Stomach smooth muscle (tissue), 2 donors: Measurements from ENCODE around the gene PARD3B.

Experiments
- H3K27ac ChIP-seq: one replicate; pipeline ENCODE4 v1.7.0; 2013; ENCODE audit warnings: mild to moderate bottlenecking, low read length, inconsistent platforms
- H3K27me3 ChIP-seq, 2 donors: one replicate each; pipeline ENCODE4 v1.7.0; 2013; ENCODE audit warnings: low read length in 2 of 2; ENCODE audit not compliant: insufficient read depth in 2 of 2, control insufficient read depth in 1 of 2
- H3K36me3 ChIP-seq, 2 donors: one replicate each; pipeline ENCODE4 v1.7.0; 2013; ENCODE audit warnings: low read length in 2 of 2; ENCODE audit not compliant: control insufficient read depth in 2 of 2, insufficient read depth in 2 of 2
- H3K4me1 ChIP-seq: one replicate; pipeline ENCODE4 v1.7.0; 2013; ENCODE audit warnings: low read length; ENCODE audit not compliant: control insufficient read depth, insufficient read depth
- H3K4me3 ChIP-seq, 2 donors: one replicate each; pipeline ENCODE4 v1.7.0; 2013; ENCODE audit warnings: low read length in 2 of 2
- H3K9ac ChIP-seq, 2 donors: one replicate each; pipeline ENCODE4 v1.7.0; 2013; ENCODE audit warnings: low read length in 2 of 2, mild to moderate bottlenecking in 1 of 2
- H3K9me3 ChIP-seq, 2 donors: one replicate each; pipeline ENCODE4 v1.7.0; 2013; ENCODE audit warnings: low read length in 2 of 2; ENCODE audit not compliant: control insufficient read depth in 2 of 2
- donor health status: healthy.
- donor health status: Pancreatic carcinoma.

Gene PARD3B

GRCh38 chr2:205321231-205321630, 776.0 kb downstream of the PARD3B start:
- Histone ChIP-seq H3K4me1 (no peaks in the 10 kb centered on the region), H3K27me3 (no peaks in the 10 kb centered on the region), H3K36me3 (no peaks in the 10 kb centered on the region), H3K9ac (no peak overlapping the region), H3K27ac (no peak overlapping the region), H3K9me3 (no peaks in the 10 kb centered on the region), H3K4me3 (no peak overlapping the region)

GRCh38 chr2:205323929-205324328, 778.7 kb downstream of the PARD3B start:
- Histone ChIP-seq H3K4me3 (no peak overlapping the region), H3K9ac (no peak overlapping the region), H3K9me3 (no peaks in the 10 kb centered on the region), H3K4me1 (no peaks in the 10 kb centered on the region), H3K36me3 (no peaks in the 10 kb centered on the region), H3K27ac (no peak overlapping the region), H3K27me3 (no peaks in the 10 kb centered on the region)

- Histone ChIP-seq H3K9ac (no peak overlapping the region), H3K4me1 (no peaks in the 10 kb centered on the region), H3K36me3 (no peaks in the 10 kb centered on the region), H3K9me3 (no peaks in the 10 kb centered on the region), H3K27me3 (no peaks in the 10 kb centered on the region), H3K4me3 (no peak overlapping the region), H3K27ac (no peak overlapping the region)
Observed at GRCh38 chr2:205324355-205324754, 779.1 kb downstream of the PARD3B start.

GRCh38 chr2:205333351-205333750, 788.1 kb downstream of the PARD3B start:
- Histone ChIP-seq H3K9me3 (no peaks in the 10 kb centered on the region), H3K4me3 (no peak overlapping the region), H3K36me3 (no peaks in the 10 kb centered on the region), H3K9ac (no peak overlapping the region), H3K27me3 (no peaks in the 10 kb centered on the region), H3K27ac (no peak overlapping the region), H3K4me1 (no peaks in the 10 kb centered on the region)

GRCh38 chr2:205337274-205337673, 792.0 kb downstream of the PARD3B start:
- Histone ChIP-seq H3K4me1 (no peaks in the 10 kb centered on the region), H3K36me3 (no peaks in the 10 kb centered on the region), H3K27me3 (no peaks in the 10 kb centered on the region)

GRCh38 chr2:205338156-205338555, 792.9 kb downstream of the PARD3B start:
- Histone ChIP-seq H3K27me3 (no peaks in the 10 kb centered on the region), H3K4me1 (no peaks in the 10 kb centered on the region), H3K4me3 (no peak overlapping the region), H3K36me3 (no peaks in the 10 kb centered on the region), H3K9ac (no peak overlapping the region), H3K9me3 (no peaks in the 10 kb centered on the region), H3K27ac (no peak overlapping the region)

More at GRCh38 chr2:205337274-205337673, 792.0 kb downstream of the PARD3B start:
- Histone ChIP-seq H3K9me3 (no peaks in the 10 kb centered on the region), H3K9ac (no peak overlapping the region), H3K27ac (no peak overlapping the region), H3K4me3 (no peak overlapping the region)

- Histone ChIP-seq H3K4me1 (no peaks in the 10 kb centered on the region), H3K36me3 (no peaks in the 10 kb centered on the region)
Observed at GRCh38 chr2:205343103-205343502, 797.8 kb downstream of the PARD3B start.

GRCh38 chr2:205346649-205347048, 801.4 kb downstream of the PARD3B start:
- H3K4me1 ChIP-seq: no peaks in the 10 kb centered on the region
- no peak overlapping the region for H3K27ac ChIP-seq
- H3K27me3 ChIP-seq: no peaks in the 10 kb centered on the region
- no peaks in the 10 kb centered on the region for H3K9me3 ChIP-seq
- H3K4me3 ChIP-seq: no peak overlapping the region
- H3K36me3 ChIP-seq: no peaks in the 10 kb centered on the region
- no peak overlapping the region for H3K9ac ChIP-seq

More at GRCh38 chr2:205343103-205343502, 797.8 kb downstream of the PARD3B start:
- Histone ChIP-seq H3K9ac (no peak overlapping the region), H3K27me3 (no peaks in the 10 kb centered on the region), H3K4me3 (no peak overlapping the region), H3K9me3 (no peaks in the 10 kb centered on the region), H3K27ac (no peak overlapping the region)

- Histone ChIP-seq H3K27me3 (no peaks in the 10 kb centered on the region), H3K27ac (no peak overlapping the region), H3K9ac (no peak overlapping the region), H3K4me1 (no peaks in the 10 kb centered on the region), H3K36me3 (no peaks in the 10 kb centered on the region), H3K9me3 (no peaks in the 10 kb centered on the region), H3K4me3 (no peak overlapping the region)
Observed at GRCh38 chr2:205347899-205348298, 802.6 kb downstream of the PARD3B start.

GRCh38 chr2:205352094-205352493, 806.8 kb downstream of the PARD3B start:
- Histone ChIP-seq H3K9ac (no peak overlapping the region), H3K36me3 (no peaks in the 10 kb centered on the region), H3K4me1 (no peaks in the 10 kb centered on the region), H3K27me3 (no peaks in the 10 kb centered on the region), H3K9me3 (no peaks in the 10 kb centered on the region), H3K27ac (no peak overlapping the region), H3K4me3 (no peak overlapping the region)

GRCh38 chr2:205352593-205352992, 807.3 kb downstream of the PARD3B start:
- H3K27me3 ChIP-seq: no peaks in the 10 kb centered on the region
- H3K36me3 ChIP-seq: no peaks in the 10 kb centered on the region
- no peaks in the 10 kb centered on the region for H3K4me1 ChIP-seq

More at GRCh38 chr2:205352593-205352992, 807.3 kb downstream of the PARD3B start:
- H3K9ac ChIP-seq: no peak overlapping the region
- H3K27ac ChIP-seq: no peak overlapping the region
- H3K4me3 ChIP-seq: no peak overlapping the region
- H3K9me3 ChIP-seq: no peaks in the 10 kb centered on the region
